ENCODE data around the gene RUFY1. TPM values are rescaled to one million over a fixed set of nuclear protein-coding genes. Genes with fewer than 3 reads are reported as not detected.
A peak's percentile ranks its signal among the peaks of the same experiment; 100 is the strongest.

Gene RUFY1
- total and polyA plus RNA-seq, 2 donors (not counting 3 experiments of a cell fraction or from before 2014, with no cell fraction given): 25.6 to 44.9 TPM

DNA sequence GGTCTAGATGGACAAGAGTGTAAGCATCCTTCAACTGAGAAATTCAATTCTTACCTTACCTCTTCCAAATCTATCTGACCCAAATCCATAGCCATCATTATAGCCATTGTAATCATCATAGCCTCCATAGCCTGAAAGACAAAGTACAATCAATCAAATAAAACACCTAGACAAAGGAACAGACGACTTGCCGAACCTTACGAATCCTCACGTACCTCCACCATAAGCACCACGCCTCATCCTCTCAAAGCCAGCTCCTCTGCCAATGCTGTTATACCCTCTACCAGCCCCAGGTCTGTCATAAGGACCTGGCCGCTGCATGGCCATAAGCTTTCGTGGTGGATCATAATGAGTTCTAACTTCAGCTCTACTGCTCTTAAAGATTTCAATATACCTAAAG is 67.6 kb downstream of the RUFY1 start:
- Histone ChIP-seq H3K9me3 (replicated peaks; ENCODE audit: control insufficient read depth, insufficient read depth, low read length) (no peaks in the 10 kb centered on the region), H4K20me1 (replicated peaks; ENCODE audit: control insufficient read depth, extremely low read depth, insufficient read depth, low read length) (peaks cover 47% of the 10 kb centered on the region), H3K36me3 (ENCODE audit: control insufficient read depth in 2 of 2, extremely low read depth in 1 of 2, insufficient read depth in 2 of 2, low read length in 2 of 2) (peaks cover 46 to 74% of the 10 kb centered on the region in 2 experiments), H3K4me3 (replicated peaks in 1 of 3; ENCODE audit: insufficient read depth in 1 of 3, low read depth in 1 of 3, low read length in 3 of 3) (no peak overlapping the region), H3K9ac (replicated peaks; ENCODE audit: extremely low read depth, insufficient read depth, low read length) (no peak overlapping the region), H3K4me2 (ENCODE audit: insufficient read depth, low read length) (peak overlapping the region; percentile 13), H3K79me2 (ENCODE audit: control insufficient read depth, insufficient read depth, low read length) (peaks cover 88% of the 10 kb centered on the region), H3K27ac (ENCODE audit: insufficient read depth, low read depth, low read length) (no peak overlapping the region), H3K4me1 (ENCODE audit: control insufficient read depth, extremely low read depth, insufficient read depth, low read length) (peaks cover 44% of the 10 kb centered on the region), H3K27me3 (ENCODE audit: control insufficient read depth in 2 of 2, insufficient read depth in 2 of 2, low read length in 2 of 2) (no peaks in the 10 kb centered on the region), H2AFZ (ENCODE audit: low read depth, low read length) (no peak overlapping the region), H3K9me1 (replicated peaks; ENCODE audit: control insufficient read depth, extremely low read depth, insufficient read depth, low read length) (no peaks in the 10 kb centered on the region)
- no peak for DNase-seq (ENCODE audit: low read depth, low spot score)
- intact Hi-C loops (cut with micrococcal nuclease): no loop called here
- POLR2A ChIA-PET: no interaction called here
- TF ChIP-seq, protein P1, sequence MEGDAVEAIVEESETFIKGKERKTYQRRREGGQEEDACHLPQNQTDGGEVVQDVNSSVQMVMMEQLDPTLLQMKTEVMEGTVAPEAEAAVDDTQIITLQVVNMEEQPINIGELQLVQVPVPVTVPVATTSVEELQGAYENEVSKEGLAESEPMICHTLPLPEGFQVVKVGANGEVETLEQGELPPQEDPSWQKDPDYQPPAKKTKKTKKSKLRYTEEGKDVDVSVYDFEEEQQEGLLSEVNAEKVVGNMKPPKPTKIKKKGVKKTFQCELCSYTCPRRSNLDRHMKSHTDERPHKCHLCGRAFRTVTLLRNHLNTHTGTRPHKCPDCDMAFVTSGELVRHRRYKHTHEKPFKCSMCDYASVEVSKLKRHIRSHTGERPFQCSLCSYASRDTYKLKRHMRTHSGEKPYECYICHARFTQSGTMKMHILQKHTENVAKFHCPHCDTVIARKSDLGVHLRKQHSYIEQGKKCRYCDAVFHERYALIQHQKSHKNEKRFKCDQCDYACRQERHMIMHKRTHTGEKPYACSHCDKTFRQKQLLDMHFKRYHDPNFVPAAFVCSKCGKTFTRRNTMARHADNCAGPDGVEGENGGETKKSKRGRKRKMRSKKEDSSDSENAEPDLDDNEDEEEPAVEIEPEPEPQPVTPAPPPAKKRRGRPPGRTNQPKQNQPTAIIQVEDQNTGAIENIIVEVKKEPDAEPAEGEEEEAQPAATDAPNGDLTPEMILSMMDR (IDR thresholded peaks at IDR 0.05; ENCODE audit: extremely low read depth in 1 of 2, insufficient read depth in 1 of 2, low read depth in 1 of 2, low read length in 2 of 2): no peak
- TF ChIP-seq MYC (IDR thresholded peaks at IDR 0.05; ENCODE audit: low read depth, low read length) (no peak), GATA2 (IDR thresholded peaks at IDR 0.05; ENCODE audit: insufficient read depth, insufficient read length, low read depth, low read length) (no peak), POLR2AphosphoS5 (IDR thresholded peaks at IDR 0.05; ENCODE audit: insufficient read depth, low read depth, low read length) (no peak)
- TF ChIP-seq, protein P2, sequence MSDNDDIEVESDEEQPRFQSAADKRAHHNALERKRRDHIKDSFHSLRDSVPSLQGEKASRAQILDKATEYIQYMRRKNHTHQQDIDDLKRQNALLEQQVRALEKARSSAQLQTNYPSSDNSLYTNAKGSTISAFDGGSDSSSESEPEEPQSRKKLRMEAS (IDR thresholded peaks at IDR 0.05; ENCODE audit: insufficient read depth, insufficient read length): no peak
- CTCF ChIA-PET: no interaction called here
- no TSS peak for BruUV-seq (replicated peaks)
- no peak for FAIRE-seq
- dilution Hi-C loops (cut with MboI; ENCODE audit: extremely low pct_ligation_motif_present, low sequenced_read_pairs): no loop called here

Data from endothelial cell of umbilical vein (primary cell).